HG03025 (cell line): ENCODE data around the gene LTBP1.

Experiments
- ATAC-seq: cut with Tn5 transposase; IDR thresholded peaks from one replicate; pipeline ENCODE4 v1.9.1; 2021; ENCODE audit warnings: mild to moderate bottlenecking, moderate library complexity; ENCODE audit not compliant: unreplicated experiment, low FRiP score

LTBP1 gene

DNA sequence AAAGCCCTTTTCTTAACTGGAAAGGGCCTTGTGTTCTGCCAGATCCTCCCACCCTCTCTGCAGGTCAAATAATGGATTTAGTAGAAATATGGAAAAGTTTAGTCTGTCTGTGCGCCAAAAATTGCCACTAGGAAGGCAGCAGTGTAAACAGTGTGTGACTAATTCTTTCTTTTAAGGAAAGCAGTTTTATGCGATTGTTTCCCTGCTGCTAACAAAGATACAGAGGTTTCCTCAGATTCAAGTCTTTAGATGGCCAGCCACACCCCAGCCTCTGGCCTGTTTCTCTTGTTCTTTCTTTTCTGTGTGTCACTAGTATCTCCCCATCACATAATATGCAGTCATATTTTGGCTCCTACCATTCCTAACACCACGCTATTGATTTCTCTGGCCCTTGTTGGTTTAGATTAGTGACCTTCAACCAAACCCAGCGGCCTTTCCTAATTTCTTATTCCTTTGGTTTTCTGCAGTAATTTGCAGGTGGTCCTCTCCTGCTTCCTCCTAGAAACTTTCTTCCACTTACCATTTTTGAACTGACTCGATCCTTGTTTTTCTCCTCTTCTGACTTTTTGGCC, 157.4 kb downstream of the LTBP1 start:
- ATAC-seq = no peak

GRCh38 chr2:33104726-33105125, 158.0 kb downstream of the LTBP1 start:
- no peak for ATAC-seq

GRCh38 chr2:33106115-33106514, 159.4 kb downstream of the LTBP1 start:
- no peak for ATAC-seq

GRCh38 chr2:33107690-33108482, 161.1 kb downstream of the LTBP1 start:
- ATAC-seq = no peak

GRCh38 chr2:33108483-33109443, 162.0 kb downstream of the LTBP1 start:
- no peak for ATAC-seq

- no peak for ATAC-seq
Observed at GRCh38 chr2:33110461-33110860, 163.7 kb downstream of the LTBP1 start.

DNA sequence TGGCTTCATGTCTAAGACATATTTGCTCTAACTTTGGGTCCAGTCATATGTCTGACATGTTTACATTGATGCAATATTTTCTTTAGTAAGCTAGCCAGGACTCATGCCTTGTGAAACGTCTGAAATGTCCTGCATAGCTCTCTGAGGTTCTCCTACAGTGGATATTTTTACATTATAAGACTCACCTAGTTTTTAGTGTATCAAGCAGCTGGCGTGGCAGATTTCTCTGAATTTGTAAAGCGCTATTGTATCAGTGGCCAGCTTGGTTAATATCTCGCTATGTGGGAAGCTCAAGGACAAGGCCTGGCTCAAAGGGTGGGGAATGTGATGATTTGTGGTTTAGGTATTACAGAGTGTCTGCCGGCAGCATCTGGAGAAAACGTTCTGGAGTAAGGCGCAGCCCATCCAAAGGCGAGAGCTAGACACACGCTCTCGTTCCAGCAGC, 164.3 kb downstream of the LTBP1 start:
- no peak for ATAC-seq

GRCh38 chr2:33115196-33115595, 168.4 kb downstream of the LTBP1 start:
- no peak for ATAC-seq

DNA sequence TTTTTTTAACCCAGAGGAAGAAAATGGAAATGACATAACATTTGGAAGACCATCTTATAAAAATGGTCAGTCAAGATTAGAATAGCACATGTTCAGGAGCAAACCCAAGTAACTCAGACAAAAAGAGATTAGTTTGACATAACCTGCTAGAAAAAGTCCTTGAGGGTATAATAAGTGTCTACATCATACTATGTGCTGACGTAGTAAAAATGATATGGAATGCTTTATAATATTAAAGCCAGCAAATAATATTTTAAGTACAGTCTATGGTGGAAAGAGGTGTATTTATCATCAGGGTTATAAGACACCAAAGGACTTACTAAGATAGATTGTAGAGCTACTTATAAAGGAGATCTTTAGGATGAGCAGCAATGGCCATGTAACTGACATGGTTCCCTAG, 169.0 kb downstream of the LTBP1 start:
- ATAC-seq = no peak

DNA sequence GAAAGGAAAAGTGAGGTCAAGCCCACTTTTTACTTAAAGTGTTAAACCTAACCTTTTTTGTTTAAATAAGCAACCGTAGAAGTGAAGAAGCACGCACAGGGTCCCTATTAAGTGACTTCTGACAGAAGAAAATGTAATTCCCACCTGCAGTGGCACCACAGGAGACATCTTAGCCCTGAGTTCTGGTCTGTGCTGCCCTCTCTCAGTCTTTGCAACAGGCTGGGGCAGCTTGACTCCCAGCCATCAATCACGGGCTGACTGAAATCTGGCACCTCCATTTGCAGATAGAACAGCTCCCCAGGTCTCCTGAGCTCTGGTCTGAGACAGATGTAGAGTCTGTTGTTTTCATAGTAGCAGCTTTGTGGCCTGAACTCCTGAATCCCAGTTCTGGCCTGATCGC, 170.0 kb downstream of the LTBP1 start:
- ATAC-seq = no peak

DNA sequence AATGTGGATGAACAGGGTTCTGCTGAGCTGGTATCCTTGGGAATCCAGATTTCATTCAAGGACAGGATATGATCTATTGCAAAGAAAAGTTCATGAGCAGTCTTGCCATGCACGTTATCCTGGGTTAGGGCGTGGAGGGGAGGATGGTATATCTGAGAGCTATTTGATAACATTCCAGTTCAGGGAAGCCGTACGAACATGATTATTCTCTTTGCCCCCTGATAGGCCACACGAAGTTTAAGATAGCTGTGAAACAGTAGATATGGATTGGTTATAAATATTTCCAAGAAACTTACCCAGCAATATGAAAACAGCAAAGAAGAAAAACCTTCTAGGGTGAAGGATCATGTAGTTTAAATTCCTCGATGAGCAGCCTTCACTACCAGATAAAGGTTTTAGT, 171.9 kb downstream of the LTBP1 start:
- ATAC-seq = no peak

DNA sequence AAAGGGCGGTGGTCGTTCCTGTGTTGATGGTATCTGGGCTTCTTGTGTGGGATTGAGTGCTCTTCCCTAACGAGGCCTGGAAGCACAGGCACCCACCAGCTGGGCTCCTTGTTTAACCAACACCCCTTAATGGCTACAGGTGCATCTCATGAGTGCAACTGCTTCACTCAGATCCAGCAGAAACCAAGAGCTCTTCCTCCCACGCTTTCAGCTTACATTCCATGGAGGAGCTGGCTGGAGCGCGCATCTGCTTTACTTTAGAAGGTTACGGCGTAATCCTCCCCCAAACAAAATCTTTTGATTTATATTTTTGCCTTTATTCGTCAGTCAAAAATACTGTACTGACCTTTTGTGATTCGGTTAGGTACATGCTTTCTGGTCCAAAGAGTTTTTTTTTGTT, 174.7 kb downstream of the LTBP1 start:
- ATAC-seq = no peak

- no peak for ATAC-seq
Observed at GRCh38 chr2:33121925-33122324, 175.2 kb downstream of the LTBP1 start.

DNA sequence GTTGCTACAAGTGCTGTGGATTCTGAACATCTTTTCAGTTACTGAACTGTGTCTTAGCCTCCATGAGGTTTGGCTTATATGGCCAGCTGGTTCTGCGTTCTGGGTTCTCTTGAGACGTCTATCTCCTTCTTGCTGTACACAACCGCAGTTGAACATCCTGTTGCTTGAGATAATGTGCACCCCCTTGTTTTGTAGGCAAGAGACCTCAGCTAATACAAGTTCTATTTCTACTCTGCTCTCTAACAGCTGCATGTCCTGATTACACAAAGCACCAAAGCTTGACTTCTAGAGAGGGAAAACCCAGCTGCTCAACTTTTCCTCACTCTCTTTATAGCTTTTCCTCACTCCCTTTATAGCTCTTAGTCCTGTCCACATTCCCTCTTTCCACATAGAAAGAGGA, 176.0 kb downstream of the LTBP1 start:
- no peak for ATAC-seq

DNA sequence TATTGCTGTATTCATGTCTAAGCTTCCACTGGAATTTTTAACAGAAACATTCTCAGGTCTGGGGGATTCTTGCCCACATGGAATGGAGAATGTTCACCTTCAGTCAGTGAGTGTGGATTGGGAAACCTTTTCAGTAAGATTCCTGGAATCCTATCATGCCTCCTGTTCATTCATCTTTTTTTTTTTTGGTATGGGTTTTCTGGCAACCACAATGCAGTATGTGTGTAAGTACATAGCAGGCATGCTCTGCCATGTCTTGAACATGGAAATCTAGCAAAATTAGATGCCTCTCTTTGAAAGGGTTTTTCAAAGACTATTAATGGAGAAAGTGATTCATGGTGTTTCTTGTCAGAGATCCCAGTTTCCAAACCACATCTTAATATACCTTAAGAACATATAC, 176.5 kb downstream of the LTBP1 start:
- no peak for ATAC-seq

DNA sequence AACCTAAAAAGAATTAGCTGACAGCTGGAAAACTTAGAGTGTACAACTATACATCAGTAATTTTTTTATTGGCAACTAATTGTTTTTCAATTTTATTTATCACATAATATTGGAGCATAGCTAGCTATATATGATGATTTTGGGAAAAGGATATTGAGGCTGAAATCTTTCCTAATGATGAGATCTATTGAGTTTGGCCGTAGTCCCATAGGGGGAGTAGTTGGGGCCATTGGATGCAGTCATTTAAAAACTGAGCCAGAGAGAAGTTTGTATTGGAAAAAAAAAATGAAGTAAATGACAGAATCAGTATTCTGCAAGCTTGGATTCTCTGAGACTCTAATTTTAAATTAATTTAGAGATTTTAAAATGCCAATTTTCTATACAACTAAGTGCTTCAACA, 179.8 kb downstream of the LTBP1 start:
- no peak for ATAC-seq

- ATAC-seq = no peak
Observed at GRCh38 chr2:33126958-33127357, 180.2 kb downstream of the LTBP1 start.

- ATAC-seq = no peak
Observed at GRCh38 chr2:33129263-33130053, 182.7 kb downstream of the LTBP1 start.

DNA sequence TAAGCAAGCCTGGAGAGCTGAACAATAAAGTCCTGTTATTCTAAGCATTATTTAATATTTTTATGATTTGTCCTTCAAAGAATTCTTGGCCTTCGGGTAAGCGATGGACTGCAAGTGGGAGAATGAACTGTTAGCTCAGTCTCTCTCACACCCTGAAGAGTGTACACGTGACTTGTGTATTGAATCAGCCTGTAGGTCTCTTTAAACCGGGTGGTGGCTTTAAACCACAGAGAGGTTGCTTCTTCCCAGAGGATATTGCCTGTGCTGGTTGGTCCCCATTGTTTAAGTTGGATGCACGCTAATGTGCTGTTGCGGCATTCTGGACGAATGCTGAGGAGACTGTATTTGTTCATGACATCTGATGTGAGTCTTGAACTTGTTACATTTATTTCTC, 183.3 kb downstream of the LTBP1 start:
- no peak for ATAC-seq

DNA sequence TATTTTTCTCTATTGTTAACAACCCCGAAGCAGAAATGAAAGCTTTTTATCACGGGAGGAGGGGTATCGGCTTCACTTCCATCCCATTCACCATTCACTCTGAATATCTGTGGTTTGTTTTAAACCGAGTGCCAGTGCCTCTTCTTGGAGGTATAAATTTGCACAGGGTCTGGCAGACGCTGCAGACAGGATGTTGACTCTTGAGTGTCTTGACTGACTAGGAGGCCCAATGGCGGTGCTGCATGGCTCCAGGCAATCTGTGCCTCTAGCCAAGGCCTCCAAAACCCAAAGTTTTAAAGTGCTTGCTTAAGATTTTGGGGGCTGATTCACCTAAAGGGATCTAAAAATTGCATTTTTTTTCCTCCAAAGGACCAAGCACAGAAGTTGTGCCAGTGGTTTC, 183.8 kb downstream of the LTBP1 start:
- ATAC-seq = no peak
